GM12892 (cell line): ENCODE results near the gene TESMIN.

Source experiments
- DNase-seq: peaks from one replicate; pipeline ENCODE4 v3.0.0; 2011; ENCODE audit not compliant: insufficient read length
- FAIRE-seq: peaks from 2 replicates; lab custom pipeline; 2011; peaks lifted over from hg19 to GRCh38; lab: Jason Lieb, UNC
- POLR2A ChIP-seq: IDR thresholded peaks from 2 replicates; pipeline ENCODE4 v1.6.1; 2011; ENCODE audit warnings: low read depth, low read length, control low read depth
- POLR2AphosphoS5 ChIP-seq: IDR thresholded peaks from 2 replicates; pipeline ENCODE4 v1.6.1; 2011; ENCODE audit warnings: low read depth, low read length, control low read depth
- TAF1 ChIP-seq: IDR thresholded peaks from 2 replicates; pipeline ENCODE4 v1.6.1; 2011; ENCODE audit warnings: low read depth, mild to moderate bottlenecking, control low read depth, low read length, borderline replicate concordance

TESMIN gene

DNA sequence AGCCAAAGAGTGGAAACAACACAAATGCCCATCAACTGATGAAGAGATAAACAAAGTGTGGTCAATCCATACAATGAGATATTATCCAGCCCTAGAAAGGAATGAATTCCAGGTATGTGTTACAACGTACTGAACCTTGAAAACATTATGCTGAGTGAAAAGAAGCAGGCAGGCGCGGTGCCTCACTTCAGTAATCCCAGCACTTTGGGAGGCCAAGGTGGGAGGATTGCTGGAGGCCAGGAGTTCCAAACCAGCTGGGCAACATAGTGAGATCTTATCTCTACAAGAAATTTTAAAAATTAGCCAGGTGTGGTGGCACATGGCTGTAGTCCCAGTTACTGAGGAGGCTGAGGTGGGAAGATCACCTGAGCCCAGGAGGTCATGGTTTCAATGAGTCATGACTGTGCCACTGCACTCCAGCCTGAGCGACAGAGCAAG lies 24.6 kb upstream of the TESMIN start:
- TF ChIP-seq TAF1 (no peak), POLR2AphosphoS5 (no peak), POLR2A (no peak)
- FAIRE-seq = no peak
- no peak for DNase-seq

DNA sequence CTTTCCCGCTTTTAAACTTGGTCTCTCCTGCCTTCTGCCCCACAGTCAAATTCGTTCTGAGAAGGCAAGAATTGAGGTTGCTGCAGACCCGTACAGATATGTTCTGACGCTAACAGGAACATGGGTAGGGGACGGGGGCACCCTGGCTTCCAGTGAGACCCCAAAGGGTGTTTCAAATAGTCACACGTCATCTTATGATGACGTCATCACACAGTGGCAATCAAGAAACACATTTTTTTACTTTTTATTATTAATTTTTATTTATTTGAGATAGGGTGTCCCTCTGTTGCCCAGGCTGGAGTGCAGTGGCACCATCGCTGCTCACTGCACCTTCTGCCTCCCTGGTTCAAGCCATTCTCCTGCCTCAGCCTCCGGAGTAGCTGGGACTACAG lies 22.9 kb upstream of the TESMIN start:
- TF ChIP-seq POLR2A (no peak), TAF1 (no peak), POLR2AphosphoS5 (no peak)
- FAIRE-seq = no peak
- no peak for DNase-seq

DNA sequence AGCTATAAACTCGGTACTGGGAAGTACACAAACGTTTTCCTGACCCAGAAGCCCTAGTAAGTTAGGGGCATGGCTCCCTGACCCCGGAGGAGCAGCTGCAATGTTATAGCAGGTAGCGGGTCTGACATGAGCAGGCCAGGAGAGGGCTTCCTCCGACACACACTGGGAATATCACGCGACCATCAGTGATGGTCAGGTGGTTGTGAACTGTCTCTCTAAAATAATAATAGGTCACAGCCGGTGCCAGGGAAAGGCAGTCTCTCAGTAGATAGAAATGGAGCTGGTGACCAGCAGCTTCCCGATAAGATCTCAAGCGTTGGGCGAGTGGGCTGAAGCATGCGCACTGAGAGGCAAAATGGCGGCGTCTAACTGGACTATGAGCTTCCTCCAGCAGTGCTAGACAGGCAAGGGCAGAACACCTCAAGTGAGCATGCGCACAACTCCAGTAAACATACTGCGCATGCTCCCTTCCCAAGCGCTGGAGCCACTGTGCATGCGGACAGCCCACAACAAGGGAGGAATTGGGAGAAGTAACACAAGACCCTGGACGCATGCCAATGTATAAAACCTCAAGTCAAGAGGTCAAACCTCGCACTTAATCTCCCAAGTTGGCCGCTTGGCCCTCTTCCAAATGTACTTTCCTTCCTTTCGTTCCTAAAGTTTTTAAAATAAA lies 22.3 kb upstream of the TESMIN start:
- DNase-seq (no peak), FAIRE-seq (no peak)
- TF ChIP-seq TAF1 = no peak

DNA sequence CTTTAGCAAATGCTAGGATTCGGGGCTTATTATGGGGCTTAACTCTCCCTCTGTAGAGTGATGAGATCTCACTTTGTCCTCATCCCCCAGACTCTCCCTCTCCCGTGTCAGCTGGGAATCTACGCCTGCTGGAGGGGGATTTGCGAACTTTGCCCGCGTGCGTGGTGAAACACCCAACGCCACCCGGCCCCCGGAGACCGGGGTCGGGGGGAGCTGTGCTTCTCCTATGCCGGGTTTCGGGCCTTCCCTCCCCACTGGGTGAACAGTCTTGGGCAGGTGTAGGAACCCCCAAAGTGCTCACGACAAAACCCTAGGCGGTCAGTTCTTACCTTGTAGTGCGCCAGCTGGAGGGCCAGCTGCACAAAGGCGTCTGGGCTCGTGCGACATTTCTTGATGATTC lies 21.6 kb upstream of the TESMIN start:
- DNase-seq (no peak), FAIRE-seq (no peak)
- TF ChIP-seq POLR2AphosphoS5 (no peak), POLR2A (no peak), TAF1 (no peak)

DNA sequence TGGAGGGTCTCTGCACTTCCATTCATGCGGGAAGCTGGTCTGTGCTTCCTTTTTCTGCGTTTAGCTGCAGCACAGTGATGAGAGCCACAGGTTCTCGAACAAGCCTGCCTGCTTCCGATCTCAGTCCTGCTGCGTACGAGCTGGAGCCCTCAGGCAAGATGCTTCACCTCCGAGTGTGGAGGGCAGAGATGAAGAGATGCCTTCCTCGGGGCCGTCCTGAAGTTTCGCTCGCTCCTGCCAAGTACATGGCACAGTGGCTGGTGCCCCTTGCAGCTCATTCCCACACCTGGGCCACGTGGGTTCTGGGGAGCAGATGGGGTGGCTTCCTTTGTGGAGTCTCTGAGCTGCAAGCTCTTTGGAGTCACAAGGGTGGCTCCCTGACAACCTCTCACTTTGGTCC lies 19.5 kb upstream of the TESMIN start:
- no peak for FAIRE-seq
- TF ChIP-seq POLR2AphosphoS5 (no peak), TAF1 (no peak), POLR2A (no peak)
- DNase-seq = no peak

DNA sequence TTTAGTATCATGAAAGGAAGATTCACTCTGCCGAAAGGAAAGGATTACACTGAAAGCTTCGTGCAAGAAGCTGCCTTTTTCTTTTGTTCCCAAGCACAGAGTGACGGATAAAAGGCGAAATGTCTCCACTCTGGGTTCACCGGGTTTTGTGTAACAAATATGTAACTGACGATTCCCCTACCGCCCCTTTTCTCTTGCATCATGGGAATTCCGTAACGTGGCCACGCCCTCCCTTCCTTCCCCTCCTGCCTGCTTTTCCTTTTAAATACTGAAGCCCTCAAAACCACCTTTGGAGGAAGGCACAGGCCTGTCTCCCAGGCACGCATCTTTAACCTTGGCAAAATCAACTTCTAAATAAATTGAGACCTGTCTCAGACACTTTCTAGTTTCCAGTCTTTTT lies 16.4 kb upstream of the TESMIN start:
- DNase-seq = no peak
- no peak for TF ChIP-seq POLR2A
- TF ChIP-seq POLR2AphosphoS5 = no peak
- no peak for TF ChIP-seq TAF1
- FAIRE-seq = no peak

DNA sequence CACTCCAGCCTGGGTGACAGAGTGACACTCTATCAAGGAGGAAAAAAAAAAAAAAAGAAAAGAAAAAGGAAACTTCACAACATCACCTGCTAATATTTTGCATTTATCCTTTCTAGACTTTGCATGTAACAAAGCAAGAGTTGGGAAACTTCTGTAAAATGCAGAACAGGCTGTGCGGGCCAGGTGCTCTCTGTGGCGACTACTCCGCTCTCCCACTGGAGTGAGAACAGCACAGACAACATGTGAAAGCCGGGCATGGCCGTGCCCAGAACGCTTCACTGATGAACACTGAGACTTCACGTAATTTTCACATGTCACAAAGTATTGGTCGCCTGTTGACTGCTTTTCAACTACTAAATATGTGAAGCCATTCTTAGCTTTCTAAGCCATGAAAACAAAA lies 15.5 kb upstream of the TESMIN start:
- TF ChIP-seq POLR2A (no peak), POLR2AphosphoS5 (no peak), TAF1 (no peak)
- DNase-seq (no peak), FAIRE-seq (no peak)

DNA sequence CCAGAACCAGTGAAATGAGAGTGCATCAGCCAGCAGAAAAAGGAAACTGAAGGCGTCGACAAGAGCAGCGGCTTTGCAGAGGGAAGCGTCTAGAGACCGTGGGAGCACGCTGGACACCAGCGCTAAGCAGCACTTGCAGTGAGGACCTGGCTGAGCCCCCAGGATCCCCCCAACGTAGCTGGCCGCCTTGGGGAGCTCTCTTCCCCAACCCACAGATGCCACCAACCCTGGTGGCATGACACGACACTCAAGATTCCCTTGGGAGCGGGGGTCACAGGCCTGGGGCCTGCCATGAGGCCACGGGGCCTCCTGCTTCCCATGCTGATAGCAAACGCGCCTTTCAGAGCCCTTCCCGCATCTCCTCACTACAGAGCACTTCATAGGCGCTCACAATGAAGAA lies 13.4 kb upstream of the TESMIN start:
- FAIRE-seq = no peak
- TF ChIP-seq POLR2AphosphoS5 = no peak
- no peak for TF ChIP-seq TAF1
- TF ChIP-seq POLR2A = no peak
- DNase-seq = no peak

DNA sequence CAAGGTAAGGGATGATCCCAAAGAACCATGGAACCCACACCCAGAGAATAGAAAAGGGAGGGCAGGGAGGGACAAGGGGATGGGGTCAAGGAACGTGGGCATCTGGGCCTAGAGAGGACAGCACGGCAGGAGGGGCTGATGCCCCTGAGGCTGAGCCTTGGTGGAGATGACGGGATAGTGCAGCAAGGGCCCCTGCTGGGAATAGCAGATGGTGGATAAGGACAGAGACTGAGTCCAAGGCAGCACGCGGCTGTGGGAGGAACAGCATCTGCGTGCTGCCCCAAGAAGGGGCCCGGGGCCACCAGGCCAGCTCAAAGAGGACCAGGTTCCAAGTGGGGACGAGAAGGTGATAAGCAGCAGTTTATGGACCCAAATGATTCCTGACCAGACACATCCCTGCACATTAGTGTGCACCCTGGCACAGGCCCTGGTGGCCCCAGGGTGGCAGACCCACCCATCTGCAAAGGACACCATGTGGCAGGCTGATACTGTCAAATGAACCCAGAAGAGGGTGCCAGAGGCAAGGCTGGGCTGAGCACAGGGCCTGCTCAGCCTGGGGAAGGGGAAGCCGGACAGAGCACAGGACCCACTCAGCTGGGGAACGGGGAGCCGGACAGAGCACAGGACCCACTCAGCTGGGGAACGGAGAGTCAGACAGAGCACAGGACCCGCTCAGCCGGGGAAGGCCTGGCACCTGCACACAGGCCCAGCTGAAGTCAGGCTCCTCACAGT lies 12.8 kb upstream of the TESMIN start:
- FAIRE-seq = no peak
- TF ChIP-seq POLR2A (no peak), POLR2AphosphoS5 (no peak), TAF1 (no peak)
- DNase-seq = no peak

DNA sequence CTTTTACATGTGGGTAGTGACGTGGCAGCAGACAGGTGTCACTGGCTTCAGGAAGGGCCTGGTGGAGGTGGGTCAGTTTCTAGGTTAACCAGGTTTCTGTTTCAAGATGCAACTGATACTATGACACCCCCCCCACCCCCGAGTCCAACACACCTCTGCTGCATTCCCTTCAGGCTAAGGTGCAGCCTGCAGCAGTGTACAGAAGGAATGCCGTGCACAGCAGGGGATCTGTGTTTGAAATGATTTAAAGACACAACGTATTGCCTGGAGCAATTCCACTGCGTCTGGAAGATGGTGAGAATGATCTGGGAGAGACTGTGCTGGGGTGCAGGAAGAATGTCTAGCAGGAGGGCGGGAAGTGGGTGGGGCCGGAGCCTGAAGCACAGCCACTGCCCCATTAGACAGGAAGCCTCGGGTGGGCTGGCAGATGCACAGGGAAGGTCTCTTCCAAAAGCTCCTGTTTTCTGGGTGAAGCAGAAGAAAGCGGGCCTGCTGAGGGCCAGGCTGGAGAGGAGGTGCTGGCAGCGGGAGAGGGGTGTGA lies 11.9 kb upstream of the TESMIN start:
- TF ChIP-seq TAF1 (no peak), POLR2AphosphoS5 (no peak), POLR2A (no peak)
- DNase-seq = no peak
- FAIRE-seq = no peak

DNA sequence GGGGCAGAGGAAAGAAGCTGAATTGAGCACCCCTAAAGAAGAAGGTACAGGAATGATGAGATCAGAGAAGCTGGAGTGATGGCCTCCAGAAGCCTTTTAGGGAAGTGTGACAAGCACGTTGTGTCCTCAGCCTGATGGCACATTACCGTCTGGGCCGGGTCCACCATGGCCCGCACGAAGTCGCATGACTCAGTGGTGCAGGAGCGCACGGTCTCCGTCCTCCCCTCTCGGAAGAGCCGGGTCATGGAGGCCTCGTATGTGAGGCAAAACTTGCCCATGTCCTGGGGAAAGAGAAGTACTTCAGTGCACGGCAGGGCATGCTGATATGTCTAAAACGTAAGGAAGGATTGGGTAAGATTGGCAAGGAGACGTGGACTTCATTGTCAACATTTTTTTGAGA lies 11.2 kb upstream of the TESMIN start:
- TF ChIP-seq TAF1 (no peak), POLR2AphosphoS5 (no peak), POLR2A (no peak)
- no peak for DNase-seq
- FAIRE-seq = no peak

DNA sequence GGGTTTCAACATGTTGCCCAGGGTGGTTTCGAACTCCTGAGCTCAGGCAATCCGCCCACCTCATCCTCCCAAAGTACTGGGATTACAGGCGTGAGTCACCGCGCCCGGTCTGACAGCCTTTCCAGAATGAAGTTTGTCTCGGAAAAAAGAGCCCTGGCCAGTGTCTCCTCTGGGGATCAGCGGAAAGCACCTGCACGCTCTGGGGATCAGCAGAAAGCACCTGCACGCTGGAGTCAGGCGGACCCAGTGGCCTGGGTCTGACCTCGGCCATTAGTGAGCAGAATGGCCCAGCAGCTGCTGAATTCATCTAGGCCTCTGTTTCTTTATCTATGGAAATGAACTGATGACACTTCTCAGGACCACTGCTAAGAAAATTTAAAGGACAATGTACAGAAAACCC lies 10.5 kb upstream of the TESMIN start:
- DNase-seq (no peak), FAIRE-seq (no peak)
- TF ChIP-seq POLR2AphosphoS5 = no peak
- no peak for TF ChIP-seq POLR2A
- TF ChIP-seq TAF1 = no peak
